HCT116 (cell line): ENCODE data around the gene CNPY1. TPM values are rescaled to one million over a fixed set of nuclear protein-coding genes. Genes with fewer than 3 reads are reported as not detected.

ENCODE experiments used
- ATAC-seq: fragments of 200-7000 bp; cut with Tn5 transposase; 2 replicates; pipeline ENCODE4 v1.9.1; 2020; ENCODE audit warnings: mild to moderate bottlenecking, moderate library complexity
- BruUV-seq: library from RNA; stranded (reverse); fragments of 400-500 nt; replicated peaks from 2 replicates; lab custom pipeline; 2021; lab: Mats Ljungman, UMichigan
- CTCF ChIA-PET: fragments of 300-600 bp; sonication (Branson Sonifier 250); formaldehyde crosslinking; loops from one replicate; lab custom pipeline; 2021; ENCODE audit warnings: antibody characterized with exemption; lab: Charles Lee
- POLR2A ChIA-PET: fragments of 300-600, 350-600 bp; sonication (Branson Sonifier 250); formaldehyde crosslinking; loops from one replicate; lab custom pipeline; 2021; ENCODE audit warnings: antibody characterized with exemption; lab: Charles Lee
- RAD21 ChIA-PET, 2 experiments: fragments of 300-600 bp; sonication (Branson Sonifier 250); formaldehyde crosslinking; loops; one replicate each; lab custom pipeline; 2023; ENCODE audit warnings: low total read pairs in 2 of 2; ENCODE audit not compliant: uncharacterized antibody in 2 of 2, unreplicated experiment in 2 of 2, low non-redundant PET in 1 of 2; lab: Charles Lee
- DNase-seq: peaks from one replicate; pipeline ENCODE4 v3.0.0-alpha.2; 2010; ENCODE audit warnings: low read depth, low spot score
- H2AFZ ChIP-seq: fragments of 200-600 bp; shearing (Covaris generic), sonication (generic); 2 replicates; pipeline ENCODE4 v1.6.1; 2017; ENCODE audit warnings: low read depth, mixed run types, mixed read lengths, antibody characterized with exemption, low read length; ENCODE audit not compliant: poor library complexity, severe bottlenecking
- H3K27ac ChIP-seq: 2 replicates; pipeline ENCODE4 v1.5.1; 2012; ENCODE audit warnings: low read depth, low read length
- H3K27me3 ChIP-seq: fragments of 200-600 bp; sonication (generic); 2 replicates; pipeline ENCODE4 v1.6.1; 2016; ENCODE audit warnings: mixed run types, low read length, mixed read lengths; ENCODE audit not compliant: insufficient read depth
- H3K36me3 ChIP-seq, 2 experiments: fragments of 200-500 bp in 1 of 2; fragments of 200-600 bp in 1 of 2; sonication (Bioruptor generic) in 1 of 2; sonication (generic) in 1 of 2; 2 replicates each; pipeline versions ENCODE4 v1.5.1 to v1.6.1; 2014 to 2016; ENCODE audit warnings: low read length in 2 of 2, inconsistent platforms in 1 of 2, mixed read lengths in 1 of 2, mixed run types in 1 of 2; ENCODE audit not compliant: insufficient read depth in 2 of 2, control insufficient read depth in 1 of 2
- H3K4me1 ChIP-seq, 2 experiments: fragments of 200-600 bp in 1 of 2; sonication (generic) in 1 of 2; 2 replicates each; pipeline versions ENCODE4 v1.5.1 to v1.6.1; 2012 to 2017; ENCODE audit warnings: low read length in 2 of 2, inconsistent platforms in 1 of 2, mild to moderate bottlenecking in 1 of 2, mixed read lengths in 1 of 2, mixed run types in 1 of 2, moderate library complexity in 1 of 2; ENCODE audit not compliant: insufficient read depth in 2 of 2, control insufficient read depth in 1 of 2
- H3K4me2 ChIP-seq: fragments of 200-600 bp; sonication (generic); 2 replicates; pipeline ENCODE4 v1.6.1; 2017; ENCODE audit warnings: mixed run types, low read length, mixed read lengths
- H3K4me3 ChIP-seq, 2 experiments: fragments of 200-600 bp in 1 of 2; sonication (generic) in 1 of 2; replicated peaks in 1 of 2; 2 replicates each; pipeline ENCODE4 v1.5.1; 2011 to 2016; ENCODE audit warnings: low read length in 2 of 2, control low read depth in 1 of 2, low read depth in 1 of 2, mild to moderate bottlenecking in 1 of 2, mixed read lengths in 1 of 2, mixed run types in 1 of 2
- H3K79me2 ChIP-seq: fragments of 200-600 bp; sonication (generic); 2 replicates; pipeline ENCODE4 v1.6.1; 2017; ENCODE audit warnings: mild to moderate bottlenecking, mixed run types, low read length, moderate library complexity, mixed read lengths; ENCODE audit not compliant: insufficient read depth
- H3K9ac ChIP-seq: fragments of 200-600 bp; sonication (generic); 2 replicates; pipeline ENCODE4 v1.6.1; 2016; ENCODE audit warnings: low read length, mixed read lengths
- H3K9me2 ChIP-seq: fragments of 200-600 bp; sonication (generic), shearing (Covaris generic); 2 replicates; pipeline ENCODE4 v1.6.1; 2017; ENCODE audit warnings: mixed run types, mild to moderate bottlenecking, moderate library complexity; ENCODE audit not compliant: insufficient read depth
- H3K9me3 ChIP-seq, 2 experiments: fragments of 200-500 bp in 1 of 2; fragments of 200-600 bp in 1 of 2; sonication (Bioruptor generic) in 1 of 2; sonication (generic) in 1 of 2; 2 replicates each; pipeline ENCODE4 v1.6.1; 2014 to 2017; ENCODE audit warnings: low read length in 2 of 2, mixed read lengths in 2 of 2, inconsistent platforms in 1 of 2, low read depth in 1 of 2, mild to moderate bottlenecking in 1 of 2, mixed run types in 1 of 2, moderate library complexity in 1 of 2; ENCODE audit not compliant: control insufficient read depth in 1 of 2, insufficient read depth in 1 of 2
- H4K20me1 ChIP-seq: fragments of 200-600 bp; sonication (generic), shearing (Covaris generic); 2 replicates; pipeline ENCODE4 v1.6.1; 2017; ENCODE audit warnings: mixed run types, mild to moderate bottlenecking, moderate library complexity; ENCODE audit not compliant: insufficient read depth
- CBX3 ChIP-seq: IDR thresholded peaks from 2 replicates; pipeline ENCODE4 v1.6.1; 2012; ENCODE audit warnings: low read depth
- EGR1 ChIP-seq: IDR thresholded peaks from 2 replicates; pipeline ENCODE4 v1.6.1; 2012; ENCODE audit warnings: low read depth
- ELF1 ChIP-seq: IDR thresholded peaks from 2 replicates; pipeline ENCODE4 v1.6.1; 2012; ENCODE audit warnings: low read depth, borderline replicate concordance
- EZH2phosphoT487 ChIP-seq: fragments of 200-600 bp; IDR thresholded peaks from 2 replicates; pipeline ENCODE4 v1.6.1; 2018; ENCODE audit warnings: antibody characterized with exemption, borderline replicate concordance
- MAX ChIP-seq: IDR thresholded peaks from 2 replicates; pipeline ENCODE4 v1.6.1; 2012
- POLR2A ChIP-seq: IDR thresholded peaks from 2 replicates; pipeline ENCODE4 v1.7.0; 2011; ENCODE audit warnings: borderline replicate concordance; ENCODE audit not compliant: insufficient read depth, insufficient read length; ENCODE audit errors: extremely low read depth
- POLR2AphosphoS5 ChIP-seq: IDR thresholded peaks from 2 replicates; pipeline ENCODE4 v1.6.1; 2011; ENCODE audit warnings: mild to moderate bottlenecking, low read depth, low read length, moderate library complexity
- RAD21 ChIP-seq: IDR thresholded peaks from 2 replicates; pipeline ENCODE4 v1.6.1; 2012; ENCODE audit warnings: low read depth, mild to moderate bottlenecking
- REST ChIP-seq: IDR thresholded peaks from 2 replicates; pipeline ENCODE4 v1.6.1; 2012; ENCODE audit warnings: low read depth
- SP1 ChIP-seq: IDR thresholded peaks from 2 replicates; pipeline ENCODE4 v1.6.1; 2012; ENCODE audit warnings: low read depth
- SRF ChIP-seq: IDR thresholded peaks from 2 replicates; pipeline ENCODE4 v1.6.1; 2012; ENCODE audit warnings: low read depth
- TCF7L2 ChIP-seq: IDR thresholded peaks from 2 replicates; pipeline ENCODE4 v1.7.0; 2011; ENCODE audit warnings: borderline replicate concordance, inconsistent platforms; ENCODE audit not compliant: insufficient read depth, insufficient read length; ENCODE audit errors: extremely low read depth
- YY1 ChIP-seq: IDR thresholded peaks from 2 replicates; pipeline ENCODE4 v1.6.1; 2011; ENCODE audit warnings: low read length, low read depth, moderate library complexity, mild to moderate bottlenecking; ENCODE audit not compliant: insufficient replicate concordance; ENCODE audit errors: extremely low read depth
- intact Hi-C: fragments of 100-400 bp; cut with micrococcal nuclease; formaldehyde crosslinking; loops from 2 replicates; pipeline ENCODE4 v1.10.0; 2022
- total RNA-seq: library from RNA; stranded (reverse); gene quantifications from one replicate; pipeline ENCODE4 v1.2.1, GENCODE V29; 2021; ENCODE audit not compliant: unreplicated experiment
- TF ChIP-seq, protein P1 (sequence below): IDR thresholded peaks from 2 replicates; pipeline ENCODE4 v1.6.1; 2011; ENCODE audit warnings: mild to moderate bottlenecking, low read length, moderate library complexity; ENCODE audit not compliant: insufficient replicate concordance; ENCODE audit errors: extremely low read depth

CNPY1 gene
- total RNA-seq, 1 experiment from 2014 or later: not detected

DNA sequence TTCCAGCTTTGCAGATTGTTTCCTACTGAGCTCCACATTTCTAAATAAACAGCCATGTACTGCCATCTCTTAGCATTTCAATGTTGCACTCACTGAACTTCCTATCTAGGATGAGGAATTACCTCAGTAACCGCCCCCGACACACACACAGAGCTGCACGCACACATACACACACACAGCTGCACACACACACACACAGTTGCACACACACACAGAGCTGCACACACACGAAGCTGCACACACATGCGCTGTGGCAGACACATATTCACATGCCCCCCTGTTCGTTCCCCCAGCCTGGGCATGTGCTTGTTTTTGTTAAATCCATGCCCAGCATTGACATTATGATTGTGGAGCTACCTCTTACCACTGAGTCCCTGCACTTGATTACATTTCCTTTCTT is 39.6 kb upstream of the CNPY1 start:
- BruUV-seq: no TSS peak
- intact Hi-C loops: no loop called here
- H3K4me3 ChIP-seq: no peak overlapping the region
- H3K9me2 ChIP-seq: no peaks in the 10 kb centered on the region
- ChIA-PET CTCF (interaction anchor here (1.0 to 1.1 kb wide), 2 partner anchors 12 to 13 kb away, joined by 3 to 4 read pairs; no protein-coding TSS in a partner anchor), RAD21 (interaction anchor here in 1 of 2 experiments (0.7 kb wide), 1 partner anchor 13 kb away, joined by 3 read pairs; no protein-coding TSS in a partner anchor)
- H3K27me3 ChIP-seq: peaks cover 17% of the 10 kb centered on the region; the same call in 1 of the 2 replicates
- H3K27ac ChIP-seq: no peak overlapping the region
- no peak overlapping the region for H3K4me2 ChIP-seq
- H3K79me2 ChIP-seq: no peaks in the 10 kb centered on the region
- no peaks in the 10 kb centered on the region for H4K20me1 ChIP-seq
- H3K4me1 ChIP-seq: peaks cover 0 to 6% of the 10 kb centered on the region in 2 experiments; a peak in 1 of 4 replicates
- no peaks in the 10 kb centered on the region for H3K9me3 ChIP-seq
- DNase-seq (no peak), ATAC-seq (no peak)
- no peaks in the 10 kb centered on the region for H3K36me3 ChIP-seq
- no peak overlapping the region for H2AFZ ChIP-seq
- H3K9ac ChIP-seq: no peak overlapping the region
- TF ChIP-seq ELF1 (no peak), POLR2A (no peak), TCF7L2 (no peak), YY1 (no peak), RAD21 (no peak), EZH2phosphoT487 (no peak), SRF (no peak), REST (no peak), CBX3 (no peak), SP1 (no peak), MAX (no peak), EGR1 (no peak), POLR2AphosphoS5 (no peak)
- TF ChIP-seq, protein P1, sequence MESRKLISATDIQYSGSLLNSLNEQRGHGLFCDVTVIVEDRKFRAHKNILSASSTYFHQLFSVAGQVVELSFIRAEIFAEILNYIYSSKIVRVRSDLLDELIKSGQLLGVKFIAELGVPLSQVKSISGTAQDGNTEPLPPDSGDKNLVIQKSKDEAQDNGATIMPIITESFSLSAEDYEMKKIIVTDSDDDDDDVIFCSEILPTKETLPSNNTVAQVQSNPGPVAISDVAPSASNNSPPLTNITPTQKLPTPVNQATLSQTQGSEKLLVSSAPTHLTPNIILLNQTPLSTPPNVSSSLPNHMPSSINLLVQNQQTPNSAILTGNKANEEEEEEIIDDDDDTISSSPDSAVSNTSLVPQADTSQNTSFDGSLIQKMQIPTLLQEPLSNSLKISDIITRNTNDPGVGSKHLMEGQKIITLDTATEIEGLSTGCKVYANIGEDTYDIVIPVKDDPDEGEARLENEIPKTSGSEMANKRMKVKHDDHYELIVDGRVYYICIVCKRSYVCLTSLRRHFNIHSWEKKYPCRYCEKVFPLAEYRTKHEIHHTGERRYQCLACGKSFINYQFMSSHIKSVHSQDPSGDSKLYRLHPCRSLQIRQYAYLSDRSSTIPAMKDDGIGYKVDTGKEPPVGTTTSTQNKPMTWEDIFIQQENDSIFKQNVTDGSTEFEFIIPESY: no peak
- TF ChIP-seq, all 23 proteins: peak for 0
- POLR2A ChIA-PET: no interaction called here
